WTC11 (cell line): Measurements from ENCODE around the gene LBHD1. TPM values are rescaled to one million over a fixed set of nuclear protein-coding genes. Genes with fewer than 3 reads are reported as not detected.
A peak's percentile ranks its signal among the peaks of the same experiment; 100 is the strongest.

Experiments used
- ATAC-seq: fragments of 200-7000 bp; cut with Tn5 transposase; 2 replicates; pipeline ENCODE4 v1.10.0; 2021; ENCODE audit warnings: mild to moderate bottlenecking, moderate library complexity
- CTCF ChIA-PET: fragments of 300-600 bp; sonication (Branson Sonifier 250); formaldehyde crosslinking; loops from one replicate; lab custom pipeline; 2021; ENCODE audit warnings: antibody characterized with exemption; lab: Charles Lee
- POLR2A ChIA-PET: fragments of 350-600 bp; sonication (Branson Sonifier 250); formaldehyde crosslinking; loops from one replicate; lab custom pipeline; 2021; ENCODE audit warnings: antibody characterized with exemption; lab: Charles Lee
- DNase-seq: peaks from one replicate; pipeline ENCODE4 v3.0.0; 2021; ENCODE audit warnings: low spot score
- H3K27ac Mint-ChIP-seq: 2 replicates; pipeline ENCODE4 v1.8.0; 2021; ENCODE audit warnings: mixed read lengths
- H3K27me3 Mint-ChIP-seq: 2 replicates; pipeline ENCODE4 v1.8.0; 2021; ENCODE audit warnings: low read depth, mild to moderate bottlenecking, moderate library complexity, mixed read lengths
- H3K36me3 Mint-ChIP-seq: 2 replicates; pipeline ENCODE4 v1.8.0; 2021; ENCODE audit warnings: mixed read lengths
- H3K4me1 Mint-ChIP-seq: 2 replicates; pipeline ENCODE4 v1.8.0; 2022; ENCODE audit warnings: mixed read lengths
- H3K4me3 Mint-ChIP-seq: 2 replicates; pipeline ENCODE4 v1.8.0; 2021; ENCODE audit warnings: mild to moderate bottlenecking, moderate library complexity, mixed read lengths
- H3K9me3 Mint-ChIP-seq: 2 replicates; pipeline ENCODE4 v1.8.0; 2021; ENCODE audit warnings: mixed read lengths
- ATF1 ChIP-seq: sonication (generic); formaldehyde crosslinking; IDR thresholded peaks from 2 replicates; pipeline ENCODE4 v1.8.1; 2023; ENCODE audit warnings: mild to moderate bottlenecking, moderate library complexity, missing genetic modification reagents
- CREB1 ChIP-seq: sonication (generic); formaldehyde crosslinking; IDR thresholded peaks from 2 replicates; pipeline ENCODE4 v1.8.0; 2023; ENCODE audit warnings: mild to moderate bottlenecking, missing genetic modification reagents
- CREM ChIP-seq: sonication (generic); formaldehyde crosslinking; IDR thresholded peaks from 2 replicates; pipeline ENCODE4 v1.8.1; 2022; ENCODE audit warnings: mild to moderate bottlenecking, missing genetic modification reagents, moderate library complexity
- EMX1 ChIP-seq: fragments of 250-450 bp; sonication (Bioruptor Pico); IDR thresholded peaks from 2 replicates; pipeline ENCODE4 v1.8.0; 2021; ENCODE audit warnings: mild to moderate bottlenecking
- HMGA2 ChIP-seq: fragments of 250-450 bp; sonication (Bioruptor Pico); IDR thresholded peaks from 2 replicates; pipeline ENCODE4 v1.4.0; 2021; ENCODE audit warnings: mild to moderate bottlenecking, moderate library complexity
- NFYB ChIP-seq: sonication (generic); formaldehyde crosslinking; conservative IDR thresholded peaks from 2 replicates; pipeline ENCODE4 v1.8.0; 2022; ENCODE audit warnings: low read depth, missing genetic modification reagents
- RELA ChIP-seq: sonication (generic); formaldehyde crosslinking; IDR thresholded peaks from 2 replicates; pipeline ENCODE4 v1.8.1; 2022; ENCODE audit warnings: missing genetic modification reagents, mild to moderate bottlenecking, borderline replicate concordance
- SMAD3 ChIP-seq: sonication (generic); formaldehyde crosslinking; IDR thresholded peaks from 2 replicates; pipeline ENCODE4 v1.8.0; 2022; ENCODE audit warnings: missing genetic modification reagents, mild to moderate bottlenecking, borderline replicate concordance
- TP53 ChIP-seq: sonication (generic); formaldehyde crosslinking; IDR thresholded peaks from 2 replicates; pipeline ENCODE4 v1.8.1; 2023; ENCODE audit warnings: mild to moderate bottlenecking, missing genetic modification reagents
- ZNF138 ChIP-seq: sonication (generic); formaldehyde crosslinking; conservative IDR thresholded peaks from 2 replicates; pipeline ENCODE4 v1.8.1; 2022; ENCODE audit warnings: mild to moderate bottlenecking, moderate library complexity, missing genetic modification reagents
- total RNA-seq: library from RNA; stranded (reverse); gene quantifications from 3 replicates; pipeline ENCODE4 v1.2.3, GENCODE V29; 2021
- TF ChIP-seq, protein P1 (sequence below): sonication (generic); formaldehyde crosslinking; IDR thresholded peaks from 2 replicates; pipeline ENCODE4 v1.8.0; 2022; ENCODE audit warnings: mild to moderate bottlenecking, missing genetic modification reagents
- TF ChIP-seq, protein P2 (sequence below): sonication (generic); formaldehyde crosslinking; IDR thresholded peaks from 2 replicates; pipeline ENCODE4 v1.8.0; 2022; ENCODE audit warnings: mild to moderate bottlenecking, missing genetic modification reagents
- TF ChIP-seq, protein P3 (sequence below): sonication (generic); formaldehyde crosslinking; IDR thresholded peaks from 2 replicates; pipeline ENCODE4 v1.8.1; 2023; ENCODE audit warnings: mild to moderate bottlenecking, moderate library complexity, missing genetic modification reagents
- TF ChIP-seq, protein P4 (sequence below): sonication (generic); formaldehyde crosslinking; conservative IDR thresholded peaks from 2 replicates; pipeline ENCODE4 v1.8.1; 2022; ENCODE audit warnings: mild to moderate bottlenecking, missing genetic modification reagents
- TF ChIP-seq, protein P5 (sequence below): fragments of 250-450 bp; sonication (Bioruptor Pico); conservative IDR thresholded peaks from 2 replicates; pipeline ENCODE4 v1.9.0; 2021; ENCODE audit warnings: mild to moderate bottlenecking
- TF ChIP-seq, protein P6 (sequence below): fragments of 250-450 bp; sonication (Bioruptor Pico); IDR thresholded peaks from 2 replicates; pipeline ENCODE4 v1.8.0; 2021; ENCODE audit warnings: mild to moderate bottlenecking
- TF ChIP-seq, protein P7 (sequence below): sonication (generic); formaldehyde crosslinking; IDR thresholded peaks from 2 replicates; pipeline ENCODE4 v1.8.1; 2022; ENCODE audit warnings: mild to moderate bottlenecking, moderate library complexity, missing genetic modification reagents
- TF ChIP-seq, protein P8 (sequence below): sonication (generic); formaldehyde crosslinking; IDR thresholded peaks from 2 replicates; pipeline ENCODE4 v1.8.0; 2022; ENCODE audit warnings: mild to moderate bottlenecking, missing genetic modification reagents

Gene LBHD1
- total RNA-seq, 1 experiment from 2014 or later, result 4.2 TPM

DNA sequence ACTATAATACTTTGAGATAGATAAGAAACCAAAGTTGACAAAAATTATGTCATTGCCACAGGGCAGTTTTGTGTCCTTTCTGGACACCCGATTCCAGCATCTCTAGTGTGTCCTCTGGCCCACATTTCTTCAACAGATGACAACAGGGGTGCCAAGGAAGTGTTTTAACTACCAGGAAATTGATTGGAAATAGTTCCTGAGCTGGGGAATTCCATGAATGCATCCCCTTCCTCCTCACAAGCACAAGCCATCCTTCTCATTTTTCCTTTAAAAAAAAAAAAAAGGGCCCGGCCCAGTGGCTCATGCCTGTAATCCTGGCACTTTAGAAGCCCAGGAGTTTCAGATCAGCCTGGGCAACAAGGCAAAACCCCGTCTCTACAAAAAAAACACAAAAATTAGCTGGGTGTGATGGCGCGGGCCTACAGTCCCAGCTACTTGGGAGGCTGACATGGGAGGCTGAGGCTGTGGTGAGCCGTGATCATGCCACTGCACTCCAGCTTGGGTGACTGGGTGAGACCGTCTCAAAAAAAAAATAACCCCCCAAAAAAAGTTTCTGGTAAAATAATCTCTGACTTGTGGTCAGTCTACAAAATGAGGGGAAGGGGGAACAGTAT lies 49.5 kb downstream of the LBHD1 start:
- no peak for DNase-seq
- ChIA-PET CTCF (interaction anchor here (0.9 to 4.5 kb wide), 10 partner anchors 11 to 198 kb away, joined by 3 to 51 read pairs (median 6); partner anchors contain the start of genes EEF1G, EML3, ROM1 and TUT1), POLR2A (interaction anchor here (0.7 to 3.0 kb wide), 17 partner anchors 9 to 239 kb away, joined by 3 to 37 read pairs (median 7); partner anchors contain the start of genes BSCL2, C11orf98, CSKMT and EEF1G)
- TF ChIP-seq EMX1 (CRISPR knock-in tag) (no peak), RELA (CRISPR knock-in tag) (no peak), NFYB (CRISPR knock-in tag) (no peak), ATF1 (CRISPR knock-in tag) (0 out of 2 replicates have a peak, but pooled peaks have one; percentile 5)
- TF ChIP-seq, protein P1, sequence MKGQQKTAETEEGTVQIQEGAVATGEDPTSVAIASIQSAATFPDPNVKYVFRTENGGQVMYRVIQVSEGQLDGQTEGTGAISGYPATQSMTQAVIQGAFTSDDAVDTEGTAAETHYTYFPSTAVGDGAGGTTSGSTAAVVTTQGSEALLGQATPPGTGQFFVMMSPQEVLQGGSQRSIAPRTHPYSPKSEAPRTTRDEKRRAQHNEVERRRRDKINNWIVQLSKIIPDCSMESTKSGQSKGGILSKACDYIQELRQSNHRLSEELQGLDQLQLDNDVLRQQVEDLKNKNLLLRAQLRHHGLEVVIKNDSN (CRISPR knock-in tag), result no peak
- Mint-ChIP-seq H3K27ac (peak overlapping the region; percentile 91), H3K4me1 (peaks cover 16% of the 10 kb centered on the region), H3K27me3 (no peaks in the 10 kb centered on the region), H3K9me3 (no peaks in the 10 kb centered on the region), H3K4me3 (peak overlapping the region; percentile 97), H3K36me3 (peaks cover 27% of the 10 kb centered on the region)
- ATAC-seq, result no peak

DNA sequence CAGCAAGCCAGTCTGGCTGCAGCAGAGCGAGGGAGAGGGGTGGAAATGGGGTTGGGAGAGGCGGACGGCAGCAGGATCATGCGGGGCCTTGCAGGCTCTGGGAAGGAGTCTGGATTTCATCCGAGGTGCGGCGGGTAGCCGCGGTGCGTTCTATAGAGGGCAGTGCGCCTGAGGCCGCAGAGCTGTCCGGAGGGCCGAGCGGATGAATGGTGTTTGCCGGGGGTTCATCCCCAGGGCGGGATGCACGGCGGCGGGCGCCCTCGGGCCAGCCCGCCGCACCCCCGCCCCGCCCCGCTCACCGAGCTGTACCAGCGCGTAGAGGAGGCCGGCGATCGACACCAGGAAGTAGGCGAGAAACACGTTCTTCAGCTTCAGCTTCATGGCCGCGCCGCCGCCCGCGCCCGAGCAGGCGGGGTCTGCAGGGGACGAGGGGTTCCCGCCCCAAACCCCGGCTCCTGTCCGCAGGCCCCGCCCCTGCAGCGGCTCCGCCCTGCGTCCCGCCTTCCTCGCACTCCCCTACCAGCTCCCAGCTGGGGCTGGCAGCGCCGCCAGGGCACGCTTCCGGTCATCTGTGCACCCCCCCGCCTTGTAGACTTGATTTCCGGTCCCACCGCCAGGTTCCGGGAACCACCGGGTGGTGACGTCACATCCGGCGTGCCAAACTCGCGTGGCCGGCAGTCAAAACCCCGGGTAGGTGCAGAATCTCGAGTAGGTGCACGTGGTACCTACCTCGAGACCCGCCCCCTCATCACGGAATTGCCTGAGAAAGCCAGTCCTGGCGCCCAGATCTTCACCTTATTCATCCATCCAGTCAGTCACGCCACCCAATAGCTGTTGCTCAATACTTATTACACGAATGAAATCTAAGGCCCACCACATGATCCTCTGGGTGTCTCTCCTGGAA lies 50.2 kb downstream of the LBHD1 start, which contains the start of gene B3GAT3:
TSS of gene B3GAT3 (minus strand) at position 420 of the 904 bp plus-strand sequence. CDS start at position 381, 39 bp downstream.
- ChIA-PET POLR2A (interaction anchor here (0.6 to 3.0 kb wide), 22 partner anchors 9 to 240 kb away, joined by 3 to 37 read pairs (median 6); partner anchors contain the start of genes BSCL2, C11orf98, CSKMT and EEF1G), CTCF (interaction anchor here (0.6 to 4.5 kb wide), 21 partner anchors 10 to 227 kb away, joined by 3 to 51 read pairs (median 4); partner anchors contain the start of genes BSCL2, C11orf98, EEF1G and EML3)
- DNase-seq, result peak; percentile 99
- no peaks in the 10 kb centered on the region for H3K9me3 Mint-ChIP-seq
- H3K36me3 Mint-ChIP-seq, result peaks cover 19% of the 10 kb centered on the region
- peak within 1 kb of the TSS; percentile 93 for H3K27ac Mint-ChIP-seq
- peak within 1 kb of the TSS; percentile 97 for H3K4me3 Mint-ChIP-seq
- peaks cover 16% of the 10 kb centered on the region for H3K4me1 Mint-ChIP-seq
- H3K27me3 Mint-ChIP-seq, result no peaks in the 10 kb centered on the region
- ATAC-seq, result peak; percentile 97
- TF ChIP-seq, protein P2, sequence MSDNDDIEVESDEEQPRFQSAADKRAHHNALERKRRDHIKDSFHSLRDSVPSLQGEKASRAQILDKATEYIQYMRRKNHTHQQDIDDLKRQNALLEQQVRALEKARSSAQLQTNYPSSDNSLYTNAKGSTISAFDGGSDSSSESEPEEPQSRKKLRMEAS (CRISPR knock-in tag), result peak; percentile 97
- no peak for TF ChIP-seq TP53 (CRISPR knock-in tag)
- TF ChIP-seq, protein P3, sequence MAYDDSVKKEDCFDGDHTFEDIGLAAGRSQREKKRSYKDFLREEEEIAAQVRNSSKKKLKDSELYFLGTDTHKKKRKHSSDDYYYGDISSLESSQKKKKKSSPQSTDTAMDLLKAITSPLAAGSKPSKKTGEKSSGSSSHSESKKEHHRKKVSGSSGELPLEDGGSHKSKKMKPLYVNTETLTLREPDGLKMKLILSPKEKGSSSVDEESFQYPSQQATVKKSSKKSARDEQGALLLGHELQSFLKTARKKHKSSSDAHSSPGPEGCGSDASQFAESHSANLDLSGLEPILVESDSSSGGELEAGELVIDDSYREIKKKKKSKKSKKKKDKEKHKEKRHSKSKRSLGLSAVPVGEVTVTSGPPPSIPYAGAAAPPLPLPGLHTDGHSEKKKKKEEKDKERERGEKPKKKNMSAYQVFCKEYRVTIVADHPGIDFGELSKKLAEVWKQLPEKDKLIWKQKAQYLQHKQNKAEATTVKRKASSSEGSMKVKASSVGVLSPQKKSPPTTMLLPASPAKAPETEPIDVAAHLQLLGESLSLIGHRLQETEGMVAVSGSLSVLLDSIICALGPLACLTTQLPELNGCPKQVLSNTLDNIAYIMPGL (CRISPR knock-in tag), result peak; percentile 57; the same call in 1 of the 2 replicates
- TF ChIP-seq, protein P1 (CRISPR knock-in tag), result peak; percentile 80
- TF ChIP-seq, protein P4, sequence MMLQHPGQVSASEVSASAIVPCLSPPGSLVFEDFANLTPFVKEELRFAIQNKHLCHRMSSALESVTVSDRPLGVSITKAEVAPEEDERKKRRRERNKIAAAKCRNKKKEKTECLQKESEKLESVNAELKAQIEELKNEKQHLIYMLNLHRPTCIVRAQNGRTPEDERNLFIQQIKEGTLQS (CRISPR knock-in tag), result no peak
- TF ChIP-seq, protein P5, sequence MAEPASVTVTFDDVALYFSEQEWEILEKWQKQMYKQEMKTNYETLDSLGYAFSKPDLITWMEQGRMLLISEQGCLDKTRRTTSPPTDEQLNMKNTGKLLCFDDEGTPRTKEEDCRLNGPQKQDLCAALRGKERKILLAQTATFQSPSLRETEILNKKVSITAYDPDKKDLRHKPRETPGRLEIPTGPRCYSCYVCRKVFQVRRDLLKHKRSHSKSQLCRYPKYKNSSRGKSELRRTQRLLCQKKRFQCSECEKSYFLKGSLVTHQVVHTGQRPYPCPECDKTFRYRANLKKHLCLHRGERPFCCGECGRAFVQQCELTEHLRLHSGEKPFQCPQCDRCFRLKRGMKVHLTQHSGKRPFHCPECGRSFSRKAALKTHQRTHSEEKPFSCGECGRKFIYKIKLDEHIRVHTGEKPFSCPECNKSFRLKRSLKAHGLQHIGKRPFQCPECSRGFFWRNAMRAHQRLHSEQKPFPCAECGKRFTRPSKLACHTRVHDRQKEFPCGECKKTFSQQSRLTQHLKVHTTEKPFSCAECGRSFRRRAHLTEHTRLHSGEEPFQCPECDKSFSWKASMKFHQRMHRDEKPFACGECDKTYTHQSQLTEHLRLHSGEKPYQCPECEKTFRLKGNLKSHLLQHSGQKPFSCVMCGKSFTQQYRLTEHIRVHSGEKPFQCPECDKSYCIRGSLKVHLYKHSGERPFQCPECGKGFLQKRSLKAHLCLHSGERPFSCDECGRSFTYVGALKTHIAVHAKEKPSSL (CRISPR knock-in tag), result no peak
- TF ChIP-seq, protein P6, sequence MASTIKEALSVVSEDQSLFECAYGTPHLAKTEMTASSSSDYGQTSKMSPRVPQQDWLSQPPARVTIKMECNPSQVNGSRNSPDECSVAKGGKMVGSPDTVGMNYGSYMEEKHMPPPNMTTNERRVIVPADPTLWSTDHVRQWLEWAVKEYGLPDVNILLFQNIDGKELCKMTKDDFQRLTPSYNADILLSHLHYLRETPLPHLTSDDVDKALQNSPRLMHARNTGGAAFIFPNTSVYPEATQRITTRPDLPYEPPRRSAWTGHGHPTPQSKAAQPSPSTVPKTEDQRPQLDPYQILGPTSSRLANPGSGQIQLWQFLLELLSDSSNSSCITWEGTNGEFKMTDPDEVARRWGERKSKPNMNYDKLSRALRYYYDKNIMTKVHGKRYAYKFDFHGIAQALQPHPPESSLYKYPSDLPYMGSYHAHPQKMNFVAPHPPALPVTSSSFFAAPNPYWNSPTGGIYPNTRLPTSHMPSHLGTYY, result 0 out of 2 replicates have a peak, but pooled peaks have one; percentile 27
- TF ChIP-seq CREM (CRISPR knock-in tag), result peak; percentile 96
- TF ChIP-seq SMAD3 (CRISPR knock-in tag), result peak; percentile 69; the same call in 1 of the 2 replicates
- no peak for TF ChIP-seq ZNF138 (CRISPR knock-in tag)
- TF ChIP-seq, protein P7, sequence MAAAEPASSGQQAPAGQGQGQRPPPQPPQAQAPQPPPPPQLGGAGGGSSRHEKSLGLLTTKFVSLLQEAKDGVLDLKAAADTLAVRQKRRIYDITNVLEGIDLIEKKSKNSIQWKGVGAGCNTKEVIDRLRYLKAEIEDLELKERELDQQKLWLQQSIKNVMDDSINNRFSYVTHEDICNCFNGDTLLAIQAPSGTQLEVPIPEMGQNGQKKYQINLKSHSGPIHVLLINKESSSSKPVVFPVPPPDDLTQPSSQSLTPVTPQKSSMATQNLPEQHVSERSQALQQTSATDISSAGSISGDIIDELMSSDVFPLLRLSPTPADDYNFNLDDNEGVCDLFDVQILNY, result peak; percentile 93
- TF ChIP-seq HMGA2, result no peak
- TF ChIP-seq CREB1, result 0 out of 2 replicates have a peak, but pooled peaks have one; percentile 57
- TF ChIP-seq, protein P8, sequence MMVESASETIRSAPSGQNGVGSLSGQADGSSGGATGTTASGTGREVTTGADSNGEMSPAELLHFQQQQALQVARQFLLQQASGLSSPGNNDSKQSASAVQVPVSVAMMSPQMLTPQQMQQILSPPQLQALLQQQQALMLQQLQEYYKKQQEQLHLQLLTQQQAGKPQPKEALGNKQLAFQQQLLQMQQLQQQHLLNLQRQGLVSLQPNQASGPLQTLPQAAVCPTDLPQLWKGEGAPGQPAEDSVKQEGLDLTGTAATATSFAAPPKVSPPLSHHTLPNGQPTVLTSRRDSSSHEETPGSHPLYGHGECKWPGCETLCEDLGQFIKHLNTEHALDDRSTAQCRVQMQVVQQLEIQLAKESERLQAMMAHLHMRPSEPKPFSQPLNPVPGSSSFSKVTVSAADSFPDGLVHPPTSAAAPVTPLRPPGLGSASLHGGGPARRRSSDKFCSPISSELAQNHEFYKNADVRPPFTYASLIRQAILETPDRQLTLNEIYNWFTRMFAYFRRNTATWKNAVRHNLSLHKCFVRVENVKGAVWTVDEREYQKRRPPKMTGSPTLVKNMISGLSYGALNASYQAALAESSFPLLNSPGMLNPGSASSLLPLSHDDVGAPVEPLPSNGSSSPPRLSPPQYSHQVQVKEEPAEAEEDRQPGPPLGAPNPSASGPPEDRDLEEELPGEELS (CRISPR knock-in tag), result peak; percentile 84
